NCI-H748 treated with DMSO at 0.1 percent for 48 hours (cell line): Measurements from ENCODE around the gene ZNF460.
"Not testable (repeated sequence)": the region's sequence is repeated elsewhere in the genome, so short reads cannot be mapped to it uniquely, and the experiment has no call there.

Experiments
- DNase-seq: peaks from one replicate; lab custom pipeline; 2025; lab: John Stamatoyannopoulos, UW

Gene ZNF460

DNA sequence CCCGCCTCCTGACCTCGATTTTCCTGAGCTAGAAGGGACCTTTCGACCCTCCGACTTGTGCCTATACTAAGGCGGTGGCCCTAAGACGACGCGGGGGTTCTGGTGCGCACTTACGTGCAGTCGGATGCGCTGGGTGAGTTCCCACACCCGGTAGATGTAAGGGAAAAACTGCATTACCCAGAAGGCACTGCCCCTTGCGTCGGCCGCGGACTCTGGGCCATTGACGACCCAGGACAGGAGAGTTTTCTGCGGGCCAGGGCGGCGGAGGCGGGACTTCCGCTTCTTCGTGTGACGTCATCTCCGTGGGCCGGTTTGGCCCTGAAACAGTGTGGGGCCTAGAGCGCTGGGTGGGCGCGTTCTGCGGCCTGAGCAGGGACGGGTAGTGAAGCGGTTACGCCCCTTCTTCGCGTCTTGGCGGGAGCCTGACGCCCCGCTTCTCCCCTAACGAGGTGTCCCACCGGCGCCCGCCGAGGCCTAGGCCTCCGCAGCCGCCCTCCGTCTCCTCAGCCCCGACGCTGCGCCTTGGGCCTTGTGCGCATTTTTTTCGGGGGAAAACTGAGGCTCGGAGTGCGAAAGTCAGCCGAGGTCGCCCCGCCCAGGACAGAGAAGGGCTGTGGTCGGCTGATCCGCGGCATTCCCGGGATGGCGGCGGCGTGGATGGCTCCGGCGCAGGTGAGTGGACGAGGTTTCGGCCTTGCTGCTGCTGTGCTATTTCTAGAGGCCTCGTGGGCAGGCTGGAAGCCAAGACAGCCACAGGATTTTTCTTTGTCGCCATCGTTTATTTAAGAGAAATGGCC lies at the start of gene ZNF460:
ZNF460 (plus strand) TSS at position 321 of the 797 bp plus-strand sequence; CDS start at position 643, 322 bp downstream.
- peak; percentile 96 for DNase-seq

DNA sequence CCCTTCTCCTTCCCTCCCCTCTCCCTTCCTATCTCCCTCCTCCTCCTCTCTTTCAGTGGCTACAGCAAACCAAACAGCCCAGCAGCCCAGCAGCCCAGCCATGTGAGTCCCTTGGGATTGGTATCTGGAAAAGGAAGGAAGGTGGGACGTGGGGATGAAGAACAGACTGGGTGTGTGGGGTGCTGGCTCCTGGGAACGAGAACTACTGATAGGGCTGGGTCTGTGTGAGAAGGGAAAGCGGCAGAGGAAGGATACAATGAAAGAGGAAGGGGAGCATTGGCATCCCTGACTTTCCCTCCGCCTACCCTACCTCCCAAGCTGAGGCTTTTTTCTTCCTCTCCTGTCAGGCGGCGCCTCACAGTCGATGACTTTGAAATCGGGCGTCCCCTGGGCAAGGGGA lies 48.6 kb upstream of the ZNF460 start:
- no peak for DNase-seq

GRCh38 chr19:57233207-57233606 lies 47.1 kb upstream of the ZNF460 start:
- DNase-seq: no peak

- no peak for DNase-seq
Observed at GRCh38 chr19:57239982-57240310, 40.3 kb upstream of the ZNF460 start.

- DNase-seq: peak; percentile 93
Observed at GRCh38 chr19:57240311-57241090, 39.8 kb upstream of the ZNF460 start, which contains the start of gene ZNF805. Gene ZNF805, plus strand, starts transcription at chr19:57240632. Its CDS starts 260 bp downstream, at chr19:57240892.

DNA sequence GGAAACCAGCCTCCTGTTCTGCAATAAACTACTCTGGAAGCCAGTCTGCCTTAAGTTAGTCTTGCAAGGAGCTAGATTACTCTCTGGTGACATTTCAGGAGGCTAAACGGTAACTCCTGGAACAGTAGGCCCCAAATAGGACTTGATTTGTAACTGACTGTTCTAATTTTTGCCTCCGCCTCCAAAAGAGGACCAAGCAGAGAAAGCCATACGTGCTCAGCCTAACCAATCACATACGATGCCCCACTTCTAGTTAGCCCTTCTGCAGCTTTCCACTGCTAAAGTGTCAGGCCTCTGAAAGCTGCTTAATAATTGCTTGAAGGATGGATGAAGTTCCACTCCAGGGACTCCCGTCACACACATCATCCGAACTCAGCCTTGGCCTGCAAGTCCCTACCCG lies 39.1 kb upstream of the ZNF460 start:
- DNase-seq: no peak

DNA sequence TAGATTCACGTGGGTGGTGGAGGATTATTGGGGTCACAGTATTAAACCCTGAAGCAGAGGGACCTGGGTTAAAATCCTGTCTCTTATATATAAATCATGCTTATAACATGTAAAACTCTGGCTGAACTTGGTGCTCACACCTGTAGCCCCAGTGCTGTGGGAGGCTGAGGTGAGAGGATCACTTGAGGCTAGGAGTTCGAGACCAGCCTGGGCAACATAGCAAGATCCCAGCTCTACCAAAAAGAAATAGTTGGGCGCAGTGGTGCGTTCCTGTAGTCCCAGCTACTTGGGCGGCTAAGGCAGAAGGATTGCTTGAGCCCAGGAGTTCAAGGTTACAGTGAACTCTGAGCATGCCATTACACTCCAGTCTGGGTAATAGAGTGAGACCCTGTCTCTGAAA lies 37.5 kb upstream of the ZNF460 start:
- DNase-seq: no peak

GRCh38 chr19:57244513-57244912 lies 35.8 kb upstream of the ZNF460 start:
- no peak for DNase-seq

DNA sequence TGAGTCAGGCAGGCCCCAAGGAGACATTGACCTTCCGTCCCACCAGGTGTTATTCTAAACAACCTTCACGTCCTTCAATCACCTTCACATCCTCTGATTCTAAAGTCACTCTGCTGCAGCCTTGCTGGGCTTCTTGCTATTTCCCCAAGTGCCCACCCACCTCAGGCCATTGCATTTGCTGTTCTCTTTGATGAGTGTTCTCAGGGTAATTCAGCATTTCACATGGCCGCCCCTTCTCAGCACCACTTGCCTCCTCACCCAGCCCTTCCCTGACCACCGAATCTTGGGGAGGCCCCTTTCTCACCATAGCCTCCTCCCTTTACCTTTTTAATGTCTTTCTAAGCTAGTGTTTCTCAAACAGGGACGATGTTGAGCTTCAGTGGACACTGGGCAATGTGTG lies 35.2 kb upstream of the ZNF460 start:
- DNase-seq: no peak

DNA sequence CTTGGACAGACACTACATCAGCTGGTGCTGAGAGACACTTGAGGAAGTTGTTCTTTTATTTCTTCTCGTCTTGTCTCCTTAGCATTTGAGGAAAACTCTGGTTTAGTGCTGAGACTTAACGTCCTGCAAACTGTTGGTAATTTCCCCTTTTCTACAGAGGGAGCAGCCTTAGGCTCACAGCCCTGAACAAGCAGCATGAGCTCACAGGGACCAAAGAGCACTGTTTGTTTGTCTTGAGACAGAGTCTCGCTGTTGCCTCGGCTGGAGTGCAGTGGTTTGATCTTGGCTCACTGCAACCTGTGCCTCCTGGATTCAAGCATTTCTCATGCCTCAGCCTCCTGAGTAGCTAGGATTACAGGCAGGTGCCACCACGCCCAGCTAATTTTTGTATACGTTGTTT lies 34.3 kb upstream of the ZNF460 start:
- DNase-seq: no peak

DNA sequence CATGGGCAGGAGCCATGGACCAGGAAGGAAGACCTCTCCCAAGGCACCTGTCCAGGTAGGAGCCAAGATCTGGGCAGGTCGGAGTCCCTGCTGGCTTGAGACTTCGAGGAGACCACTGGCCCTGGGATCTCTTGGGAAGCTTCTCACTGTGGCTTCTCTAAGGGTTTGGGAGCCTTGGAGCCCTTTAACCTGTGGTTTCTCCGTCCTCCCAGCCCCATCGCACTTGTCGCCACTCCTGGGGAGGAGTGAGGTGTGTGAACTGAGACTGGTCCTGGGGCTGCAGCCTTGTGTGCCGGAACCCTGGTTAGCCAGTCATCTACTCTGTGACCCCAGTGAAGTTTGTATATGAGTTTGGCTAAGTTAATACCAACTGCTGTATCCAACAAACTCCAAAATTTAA lies 31.6 kb upstream of the ZNF460 start:
- DNase-seq: no peak

- DNase-seq: no peak
Observed at GRCh38 chr19:57249329-57249728, 31.0 kb upstream of the ZNF460 start.

- DNase-seq: not testable (repeated sequence)
Observed at GRCh38 chr19:57253767-57254166, 26.5 kb upstream of the ZNF460 start.

- DNase-seq: no peak
Observed at GRCh38 chr19:57262044-57262443, 18.2 kb upstream of the ZNF460 start.

DNA sequence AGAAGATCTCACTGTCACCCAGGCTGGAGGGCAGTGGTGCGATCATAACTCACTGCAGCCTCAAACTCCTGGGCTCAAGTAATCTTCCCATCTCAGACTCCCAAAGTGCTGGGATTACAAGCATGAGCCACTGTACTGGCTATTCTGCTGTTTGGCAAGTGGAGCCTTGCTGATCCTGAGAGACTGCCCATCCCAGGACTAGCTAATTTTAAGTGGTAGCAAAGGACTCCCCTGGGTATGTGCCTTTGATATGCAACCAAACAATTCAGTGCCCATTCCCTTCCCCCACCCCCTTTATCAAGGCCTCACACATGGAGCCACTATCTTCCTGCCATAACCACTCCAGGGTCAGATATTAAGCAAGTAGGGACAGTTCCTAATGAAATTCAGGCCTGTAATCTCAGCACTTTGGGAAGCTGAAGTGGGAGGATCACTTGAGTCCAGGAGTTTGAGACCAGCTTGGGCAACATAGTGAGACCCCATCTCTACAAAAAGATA lies 17.0 kb upstream of the ZNF460 start:
- DNase-seq: no peak

GRCh38 chr19:57267291-57267690 lies 13.0 kb upstream of the ZNF460 start:
- no peak for DNase-seq

DNA sequence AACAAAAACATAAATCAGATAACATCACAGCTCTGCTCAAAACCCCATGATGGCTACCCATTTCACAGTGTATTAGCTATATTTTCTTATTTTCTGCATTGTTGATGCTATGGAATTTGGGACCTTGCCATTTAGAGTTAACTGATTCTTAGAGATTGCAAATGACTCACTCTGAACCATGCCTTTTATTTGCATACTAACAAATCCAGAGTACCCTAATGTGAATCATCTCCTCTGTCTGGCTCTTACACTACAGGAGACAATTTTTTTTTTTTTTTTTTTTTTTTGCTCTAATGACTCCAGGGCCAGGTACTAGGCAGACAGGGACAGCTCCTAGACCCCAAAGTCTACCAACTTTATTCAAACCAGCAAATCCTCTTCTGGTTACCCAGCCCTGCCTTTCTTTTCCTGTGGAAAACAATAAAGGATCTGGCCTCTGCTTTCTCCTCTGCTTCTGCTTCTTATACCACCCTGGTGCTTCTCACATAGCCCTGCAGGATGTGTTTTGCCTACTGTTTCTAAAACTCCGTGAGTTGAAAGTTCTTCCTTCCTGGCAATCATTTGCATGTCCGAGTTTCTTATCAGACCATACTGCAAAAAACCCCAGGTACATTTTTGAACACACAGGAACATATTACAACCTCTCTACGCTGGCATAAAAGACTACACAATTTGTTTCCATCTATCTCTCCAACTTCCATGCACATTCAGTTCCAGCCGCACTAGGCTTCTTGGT lies 10.6 kb upstream of the ZNF460 start:
- DNase-seq: no peak

GRCh38 chr19:57271280-57271679 lies 9.0 kb upstream of the ZNF460 start:
- no peak for DNase-seq

- DNase-seq: no peak
Observed at GRCh38 chr19:57273014-57273413, 7.3 kb upstream of the ZNF460 start.

GRCh38 chr19:57276430-57276829 lies 3.9 kb upstream of the ZNF460 start:
- DNase-seq: no peak

DNA sequence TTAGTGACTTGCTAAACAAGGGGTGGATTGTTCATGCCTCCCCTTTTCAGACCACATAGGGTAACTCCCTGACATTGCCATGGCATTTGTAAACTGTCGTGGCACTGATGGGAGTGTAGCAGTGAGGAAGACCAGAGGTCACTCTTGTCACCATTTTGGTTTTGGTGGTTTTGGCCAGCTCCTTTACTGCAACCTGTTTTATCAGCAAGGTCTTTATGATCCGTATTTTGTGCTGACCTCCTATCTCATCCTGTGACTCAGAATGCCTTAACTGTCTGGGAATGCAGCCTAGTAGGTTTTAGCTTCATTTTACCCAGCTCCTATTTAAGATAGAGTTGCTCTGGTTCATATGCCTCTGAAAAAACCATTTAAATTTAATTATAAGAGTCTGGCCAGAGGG lies 1.8 kb upstream of the ZNF460 start:
- not testable (repeated sequence) for DNase-seq

DNA sequence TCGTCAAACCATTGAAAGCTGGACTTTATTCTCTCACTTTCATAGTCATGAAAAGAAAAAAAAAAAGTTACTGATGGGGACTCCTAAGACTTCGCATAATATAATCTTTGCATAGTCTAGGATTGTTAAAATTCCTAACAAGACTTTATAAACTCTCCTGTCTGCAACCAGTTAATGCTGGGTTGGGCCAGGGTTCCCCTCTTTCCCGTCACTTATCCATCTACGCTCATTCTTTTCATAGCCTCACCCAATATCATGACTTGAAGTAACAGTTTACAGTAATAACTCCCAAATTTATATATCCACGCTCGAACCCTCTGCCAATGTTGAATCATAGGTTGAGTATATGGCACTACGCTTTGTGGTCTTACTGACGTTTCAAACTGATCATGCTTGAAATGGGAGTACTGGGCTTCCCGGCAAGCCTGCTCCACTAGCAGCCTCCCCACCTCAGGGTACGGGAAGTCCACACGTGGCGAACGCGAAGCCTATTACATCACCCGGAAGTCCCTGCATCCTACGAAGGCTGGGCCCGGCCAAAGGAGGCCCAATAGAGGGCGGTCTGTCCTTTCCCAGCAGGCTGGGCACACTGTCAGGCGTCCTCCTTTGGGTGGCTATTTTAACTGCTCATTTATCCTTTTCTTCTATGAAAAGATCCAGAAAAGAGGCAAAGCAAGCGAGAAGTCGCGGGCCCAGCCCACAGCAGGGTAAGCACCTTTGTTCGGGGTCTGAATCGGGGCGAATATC lies 694 bp upstream of the ZNF460 start:
- DNase-seq: peak; percentile 94
